GM19397 (cell line): ENCODE results near the gene VSIR.

Source experiments
- ATAC-seq: cut with Tn5 transposase; IDR thresholded peaks from one replicate; pipeline ENCODE4 v1.9.1; 2021; ENCODE audit warnings: mild to moderate bottlenecking, moderate library complexity; ENCODE audit not compliant: unreplicated experiment

VSIR gene

GRCh38 chr10:71783917-71784678, 10.8 kb upstream of the VSIR start:
- no peak for ATAC-seq

GRCh38 chr10:71782917-71783490, 9.7 kb upstream of the VSIR start:
- ATAC-seq, result no peak

GRCh38 chr10:71782221-71782916, 9.0 kb upstream of the VSIR start:
- no peak for ATAC-seq

- ATAC-seq, result no peak
These were observed 7.4 kb upstream of the VSIR start for GRCh38 chr10:71780719-71781118.

GRCh38 chr10:71780156-71780555, 6.8 kb upstream of the VSIR start:
- ATAC-seq, result no peak

- ATAC-seq, result no peak
These were observed 6.3 kb upstream of the VSIR start for GRCh38 chr10:71779641-71780040.

GRCh38 chr10:71778071-71778825, 4.9 kb upstream of the VSIR start:
- ATAC-seq, result no peak

- no peak for ATAC-seq
These were observed 4.1 kb upstream of the VSIR start for GRCh38 chr10:71777213-71777985.

- no peak for ATAC-seq
These were observed 3.2 kb upstream of the VSIR start for GRCh38 chr10:71776481-71776925.

GRCh38 chr10:71774916-71775702, 1.8 kb upstream of the VSIR start:
- ATAC-seq, result no peak

- ATAC-seq, result no peak
These were observed 494 bp downstream of the VSIR start for GRCh38 chr10:71772832-71773220.

- no peak for ATAC-seq
These were observed 1.3 kb downstream of the VSIR start for GRCh38 chr10:71771821-71772617.

GRCh38 chr10:71771204-71771603, 2.1 kb downstream of the VSIR start:
- ATAC-seq, result no peak

GRCh38 chr10:71770789-71771188, 2.5 kb downstream of the VSIR start:
- no peak for ATAC-seq

- no peak for ATAC-seq
These were observed 3.1 kb downstream of the VSIR start for GRCh38 chr10:71770255-71770654.

GRCh38 chr10:71769279-71769823, 4.0 kb downstream of the VSIR start:
- no peak for ATAC-seq

GRCh38 chr10:71767420-71768035, 5.8 kb downstream of the VSIR start:
- ATAC-seq, result no peak

- ATAC-seq, result no peak
These were observed 6.5 kb downstream of the VSIR start for GRCh38 chr10:71766717-71767419.
